Measurements from ENCODE around the gene SLC35F3. TPM values are rescaled to one million over a fixed set of nuclear protein-coding genes. Genes with fewer than 3 reads are reported as not detected.

SLC35F3 gene
- total RNA-seq, 2 experiments from 2014 or later, result 0.08 TPM; not detected in 1

- TF ChIP-seq, protein P1, sequence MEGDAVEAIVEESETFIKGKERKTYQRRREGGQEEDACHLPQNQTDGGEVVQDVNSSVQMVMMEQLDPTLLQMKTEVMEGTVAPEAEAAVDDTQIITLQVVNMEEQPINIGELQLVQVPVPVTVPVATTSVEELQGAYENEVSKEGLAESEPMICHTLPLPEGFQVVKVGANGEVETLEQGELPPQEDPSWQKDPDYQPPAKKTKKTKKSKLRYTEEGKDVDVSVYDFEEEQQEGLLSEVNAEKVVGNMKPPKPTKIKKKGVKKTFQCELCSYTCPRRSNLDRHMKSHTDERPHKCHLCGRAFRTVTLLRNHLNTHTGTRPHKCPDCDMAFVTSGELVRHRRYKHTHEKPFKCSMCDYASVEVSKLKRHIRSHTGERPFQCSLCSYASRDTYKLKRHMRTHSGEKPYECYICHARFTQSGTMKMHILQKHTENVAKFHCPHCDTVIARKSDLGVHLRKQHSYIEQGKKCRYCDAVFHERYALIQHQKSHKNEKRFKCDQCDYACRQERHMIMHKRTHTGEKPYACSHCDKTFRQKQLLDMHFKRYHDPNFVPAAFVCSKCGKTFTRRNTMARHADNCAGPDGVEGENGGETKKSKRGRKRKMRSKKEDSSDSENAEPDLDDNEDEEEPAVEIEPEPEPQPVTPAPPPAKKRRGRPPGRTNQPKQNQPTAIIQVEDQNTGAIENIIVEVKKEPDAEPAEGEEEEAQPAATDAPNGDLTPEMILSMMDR (IDR thresholded peaks at IDR 0.05), result no peak
- Mint-ChIP-seq H3K4me3 (no peak overlapping the region), H3K27ac (no peak overlapping the region), H3K27me3 (peaks cover 6% of the 10 kb centered on the region), H3K9me3 (no peaks in the 10 kb centered on the region), H3K36me3 (ENCODE audit: low read depth) (no peaks in the 10 kb centered on the region), H3K4me1 (ENCODE audit: low read depth) (no peaks in the 10 kb centered on the region)
- DNase-seq, result no peak
- CTCF ChIA-PET, result no interaction called here
- POLR2A ChIA-PET, result no interaction called here
- no peaks in the 10 kb centered on the region for H3K4me1 ChIP-seq (ENCODE audit: insufficient read depth, low read length)
- peaks cover 0 to 3% of the 10 kb centered on the region in 2 experiments for H3K27me3 ChIP-seq (ENCODE audit: control insufficient read depth in 1 of 2, insufficient read depth in 2 of 2, low read length in 2 of 2)
- H3K4me3 ChIP-seq (ENCODE audit: low read length), result no peak overlapping the region
- intact Hi-C loops (cut with DNase I, micrococcal nuclease), result no loop called here
- no peaks in the 10 kb centered on the region for H3K9me3 ChIP-seq (ENCODE audit: control insufficient read depth in 1 of 2, insufficient read depth in 1 of 2, low read length in 2 of 2)
- ATAC-seq (ENCODE audit: poor library complexity), result no peak
- no peaks in the 10 kb centered on the region for H3K36me3 ChIP-seq (ENCODE audit: insufficient read depth, low read length)
- H3K27ac ChIP-seq (ENCODE audit: low read depth in 1 of 2, low read length in 2 of 2), result no peak overlapping the region
Measured at GRCh38 chr1:234072793-234073192, 168.3 kb downstream of the SLC35F3 start.

DNA sequence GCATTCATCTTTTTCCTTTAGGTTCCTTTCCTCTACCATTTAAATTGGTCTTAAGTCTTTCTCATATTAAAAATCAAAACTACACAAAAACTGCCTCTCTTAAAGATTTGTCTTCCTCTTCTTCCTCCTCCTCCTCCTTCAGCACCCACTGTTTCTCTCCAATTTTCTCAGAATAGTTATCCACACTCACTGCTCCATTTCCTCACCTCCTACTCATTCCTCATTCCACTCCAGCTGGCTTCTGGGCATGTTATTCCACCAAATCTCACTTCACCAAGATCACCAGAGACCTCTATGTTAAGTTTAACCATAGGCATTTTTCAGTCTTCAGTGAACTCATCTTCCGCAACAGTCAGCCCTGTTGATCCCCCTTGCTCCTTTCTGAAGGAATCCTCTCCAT lies 173.7 kb downstream of the SLC35F3 start:
- no peak for DNase-seq
- no peak for ATAC-seq (ENCODE audit: poor library complexity)
- Mint-ChIP-seq H3K4me1 (ENCODE audit: low read depth) (no peaks in the 10 kb centered on the region), H3K27ac (no peak overlapping the region), H3K27me3 (peaks cover 32% of the 10 kb centered on the region), H3K36me3 (ENCODE audit: low read depth) (no peaks in the 10 kb centered on the region), H3K4me3 (no peak overlapping the region), H3K9me3 (no peaks in the 10 kb centered on the region)
- Histone ChIP-seq H3K27me3 (ENCODE audit: control insufficient read depth in 1 of 2, insufficient read depth in 2 of 2, low read length in 2 of 2) (no peaks in the 10 kb centered on the region), H3K9me3 (ENCODE audit: control insufficient read depth in 1 of 2, insufficient read depth in 1 of 2, low read length in 2 of 2) (no peaks in the 10 kb centered on the region), H3K4me3 (ENCODE audit: low read length) (no peak overlapping the region), H3K27ac (ENCODE audit: low read depth in 1 of 2, low read length in 2 of 2) (no peak overlapping the region), H3K36me3 (ENCODE audit: insufficient read depth, low read length) (no peaks in the 10 kb centered on the region), H3K4me1 (ENCODE audit: insufficient read depth, low read length) (no peaks in the 10 kb centered on the region)
- POLR2A ChIA-PET, result no interaction called here
- intact Hi-C loops (cut with DNase I, micrococcal nuclease), result no loop called here
- CTCF ChIA-PET, result no interaction called here
- TF ChIP-seq, protein P1 (IDR thresholded peaks at IDR 0.05), result no peak

DNA sequence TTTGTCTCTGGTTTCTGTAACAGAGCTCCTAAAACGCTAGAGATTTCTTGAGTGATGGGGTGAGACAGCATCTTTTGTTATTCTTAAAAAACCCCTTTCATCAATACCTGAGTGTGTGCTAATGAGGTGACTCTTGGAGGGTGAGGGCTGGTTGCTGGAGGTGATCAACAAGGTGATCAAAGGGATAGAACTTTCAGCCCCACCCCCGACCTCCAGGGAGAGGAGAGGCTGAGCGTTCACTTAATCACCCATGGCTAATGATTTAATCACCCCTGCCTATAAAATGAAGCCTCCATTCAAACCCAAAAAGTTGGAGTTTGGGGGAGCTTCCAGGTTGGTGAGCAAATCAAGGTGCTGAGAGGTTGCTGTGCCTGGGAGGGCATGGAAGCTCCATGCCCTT lies 175.4 kb downstream of the SLC35F3 start:
- no peak overlapping the region for H3K4me3 Mint-ChIP-seq
- ATAC-seq (ENCODE audit: poor library complexity) (no peak), DNase-seq (no peak)
- H3K27me3 Mint-ChIP-seq, result peaks cover 29% of the 10 kb centered on the region
- H3K27ac ChIP-seq (ENCODE audit: low read depth in 1 of 2, low read length in 2 of 2), result no peak overlapping the region
- no peak overlapping the region for H3K4me3 ChIP-seq (ENCODE audit: low read length)
- no peaks in the 10 kb centered on the region for H3K4me1 Mint-ChIP-seq (ENCODE audit: low read depth)
- ChIA-PET CTCF (no interaction called here), POLR2A (no interaction called here)
- H3K4me1 ChIP-seq (ENCODE audit: insufficient read depth, low read length), result no peaks in the 10 kb centered on the region
- H3K9me3 Mint-ChIP-seq, result no peaks in the 10 kb centered on the region
- TF ChIP-seq, protein P1 (IDR thresholded peaks at IDR 0.05), result no peak
- intact Hi-C loops (cut with DNase I, micrococcal nuclease), result no loop called here
- no peaks in the 10 kb centered on the region for H3K36me3 ChIP-seq (ENCODE audit: insufficient read depth, low read length)
- no peaks in the 10 kb centered on the region for H3K9me3 ChIP-seq (ENCODE audit: control insufficient read depth in 1 of 2, insufficient read depth in 1 of 2, low read length in 2 of 2)
- no peaks in the 10 kb centered on the region for H3K27me3 ChIP-seq (ENCODE audit: control insufficient read depth in 1 of 2, insufficient read depth in 2 of 2, low read length in 2 of 2)
- no peaks in the 10 kb centered on the region for H3K36me3 Mint-ChIP-seq (ENCODE audit: low read depth)
- no peak overlapping the region for H3K27ac Mint-ChIP-seq

All from CD4-positive, alpha-beta T cell (primary cell).